Fibroblast of lung (primary cell): ENCODE data around the gene CHD6.

Experiments
- CTCF ChIP-seq, 2 donors: IDR thresholded peaks in 1 of 2; conservative IDR thresholded peaks in 1 of 2; 1 replicate in 1 of 2; 2 replicates in 1 of 2; pipeline ENCODE4 v1.5.1; 2011 to 2012; ENCODE audit warnings: low read length in 2 of 2, control low read depth in 1 of 2, inconsistent platforms in 1 of 2, low read depth in 1 of 2, mild to moderate bottlenecking in 1 of 2
- EZH2 ChIP-seq: IDR thresholded peaks from 2 replicates; pipeline ENCODE4 v1.5.1; 2012; ENCODE audit warnings: low read length, control low read depth, mild to moderate bottlenecking; ENCODE audit errors: missing control alignments

GRCh38 chr20:41407607-41408006 is 210.6 kb downstream of the CHD6 start:
- no peak for TF ChIP-seq CTCF (conservative IDR thresholded peaks at IDR 0.05 in 1 of 2, IDR thresholded peaks at IDR 0.05 in 1 of 2; ENCODE audit: low read depth in 1 of 2, low read length in 2 of 2)
- TF ChIP-seq EZH2: no peak
